ENCODE measurements around the gene INSC. TPM values are rescaled to one million over a fixed set of nuclear protein-coding genes. Genes with fewer than 3 reads are reported as not detected.

Gene INSC
- polyA plus RNA-seq, 6 donors from 2014 or later = not detected

GRCh38 chr11:15115686-15116085 lies 963 bp downstream of the INSC start:
- peaks cover 20 to 41% (median 29%) of the 10 kb centered on the region in 3 donors for H3K27me3 Mint-ChIP-seq
- no peak for DNase-seq
- H3K4me1 Mint-ChIP-seq = peaks cover 57 to 72% (median 63%) of the 10 kb centered on the region in 3 donors
- peaks cover 0 to 4% of the 10 kb centered on the region in 2 donors for H3K36me3 Mint-ChIP-seq
- no peak for ATAC-seq (ENCODE audit: low read depth in 2 of 2)
- H3K4me3 Mint-ChIP-seq = peak overlapping the region in 1 of 8 donors; percentile 80
- peaks cover 0 to 3% (median 0%) of the 10 kb centered on the region in 7 donors for H3K9me3 Mint-ChIP-seq
- H3K27ac Mint-ChIP-seq = no peak overlapping the region

- Mint-ChIP-seq H3K36me3 (peaks cover 0 to 4% of the 10 kb centered on the region in 2 donors), H3K4me3 (no peak overlapping the region), H3K4me1 (peaks cover 38 to 51% (median 45%) of the 10 kb centered on the region in 3 donors), H3K9me3 (peaks cover 0 to 3% (median 0%) of the 10 kb centered on the region in 7 donors), H3K27me3 (peaks cover 23 to 49% (median 37%) of the 10 kb centered on the region in 3 donors), H3K27ac (no peak overlapping the region)
- no peak for ATAC-seq (ENCODE audit: low read depth in 2 of 2)
- no peak for DNase-seq
Observed at GRCh38 chr11:15117751-15118150, 3.0 kb downstream of the INSC start.

- ATAC-seq (ENCODE audit: low read depth in 2 of 2) (no peak), DNase-seq (no peak)
- peaks cover 32 to 45% (median 38%) of the 10 kb centered on the region in 3 donors for H3K4me1 Mint-ChIP-seq
- peaks cover 28 to 53% (median 43%) of the 10 kb centered on the region in 3 donors for H3K27me3 Mint-ChIP-seq
- H3K36me3 Mint-ChIP-seq = peaks cover 0 to 4% of the 10 kb centered on the region in 2 donors
- no peaks in the 10 kb centered on the region for H3K9me3 Mint-ChIP-seq
- no peak overlapping the region for H3K27ac Mint-ChIP-seq
- no peak overlapping the region for H3K4me3 Mint-ChIP-seq
Observed at GRCh38 chr11:15118431-15118830, 3.7 kb downstream of the INSC start.

- Mint-ChIP-seq H3K4me3 (no peak overlapping the region), H3K4me1 (peaks cover 22 to 36% (median 29%) of the 10 kb centered on the region in 3 donors), H3K27ac (no peak overlapping the region), H3K9me3 (no peaks in the 10 kb centered on the region), H3K36me3 (peaks cover 0 to 4% of the 10 kb centered on the region in 2 donors), H3K27me3 (peaks cover 25 to 53% (median 52%) of the 10 kb centered on the region in 3 donors)
- DNase-seq (no peak), ATAC-seq (ENCODE audit: low read depth in 2 of 2) (no peak)
Observed at GRCh38 chr11:15119352-15119751, 4.6 kb downstream of the INSC start.

GRCh38 chr11:15119826-15120225 lies 5.1 kb downstream of the INSC start:
- Mint-ChIP-seq H3K4me3 (no peak overlapping the region), H3K27me3 (peaks cover 23 to 53% (median 51%) of the 10 kb centered on the region in 3 donors), H3K36me3 (peaks cover 0 to 4% of the 10 kb centered on the region in 2 donors), H3K27ac (no peak overlapping the region), H3K4me1 (peaks cover 18 to 36% (median 25%) of the 10 kb centered on the region in 3 donors), H3K9me3 (no peaks in the 10 kb centered on the region)
- ATAC-seq (ENCODE audit: low read depth in 2 of 2) (no peak), DNase-seq (no peak)

- Mint-ChIP-seq H3K4me3 (no peak overlapping the region), H3K4me1 (peaks cover 0 to 9% (median 4%) of the 10 kb centered on the region in 3 donors), H3K27ac (no peak overlapping the region), H3K36me3 (no peaks in the 10 kb centered on the region), H3K27me3 (peaks cover 21 to 40% (median 27%) of the 10 kb centered on the region in 3 donors), H3K9me3 (no peaks in the 10 kb centered on the region)
- DNase-seq (no peak), ATAC-seq (ENCODE audit: low read depth in 2 of 2) (no peak)
Observed at GRCh38 chr11:15123849-15124248, 9.1 kb downstream of the INSC start.

GRCh38 chr11:15124528-15124927 lies 9.8 kb downstream of the INSC start:
- H3K27me3 Mint-ChIP-seq = peaks cover 19 to 40% (median 23%) of the 10 kb centered on the region in 3 donors

GRCh38 chr11:15127341-15127740 lies 12.6 kb downstream of the INSC start:
- Mint-ChIP-seq H3K4me3 (no peak overlapping the region), H3K4me1 (no peaks in the 10 kb centered on the region), H3K36me3 (no peaks in the 10 kb centered on the region), H3K9me3 (no peaks in the 10 kb centered on the region), H3K27me3 (peaks cover 7 to 29% (median 13%) of the 10 kb centered on the region in 3 donors), H3K27ac (peak overlapping the region in 2 of 6 donors; percentile 7 to 46)
- no peak for DNase-seq
- no peak for ATAC-seq (ENCODE audit: low read depth in 2 of 2)

More at GRCh38 chr11:15124528-15124927, 9.8 kb downstream of the INSC start:
- Mint-ChIP-seq H3K27ac (no peak overlapping the region), H3K9me3 (no peaks in the 10 kb centered on the region), H3K36me3 (no peaks in the 10 kb centered on the region), H3K4me3 (no peak overlapping the region), H3K4me1 (peaks cover 0 to 2% (median 2%) of the 10 kb centered on the region in 3 donors)
- ATAC-seq (ENCODE audit: low read depth in 2 of 2) (no peak), DNase-seq (no peak)

GRCh38 chr11:15128621-15129020 lies 13.9 kb downstream of the INSC start:
- ATAC-seq (ENCODE audit: low read depth in 2 of 2) (no peak), DNase-seq (no peak)
- H3K27ac Mint-ChIP-seq = no peak overlapping the region
- H3K4me3 Mint-ChIP-seq = no peak overlapping the region
- peaks cover 0 to 9% (median 2%) of the 10 kb centered on the region in 7 donors for H3K9me3 Mint-ChIP-seq
- H3K36me3 Mint-ChIP-seq = peaks cover 0 to 8% of the 10 kb centered on the region in 2 donors
- no peaks in the 10 kb centered on the region for H3K4me1 Mint-ChIP-seq
- peaks cover 5 to 28% (median 5%) of the 10 kb centered on the region in 3 donors for H3K27me3 Mint-ChIP-seq

- ATAC-seq (ENCODE audit: low read depth in 2 of 2) = no peak
- no peak overlapping the region for H3K4me3 Mint-ChIP-seq
- peaks cover 0 to 10% (median 3%) of the 10 kb centered on the region in 7 donors for H3K9me3 Mint-ChIP-seq
- peaks cover 0 to 11% (median 5%) of the 10 kb centered on the region in 3 donors for H3K27me3 Mint-ChIP-seq
- H3K36me3 Mint-ChIP-seq = peaks cover 0 to 8% of the 10 kb centered on the region in 2 donors
- DNase-seq = no peak
- no peak overlapping the region for H3K27ac Mint-ChIP-seq
- peaks cover 7 to 9% (median 7%) of the 10 kb centered on the region in 3 donors for H3K4me1 Mint-ChIP-seq
Observed at GRCh38 chr11:15136166-15136565, 21.4 kb downstream of the INSC start.

- H3K27me3 Mint-ChIP-seq = no peaks in the 10 kb centered on the region
- H3K4me1 Mint-ChIP-seq = peaks cover 7 to 9% (median 7%) of the 10 kb centered on the region in 3 donors
- peaks cover 0 to 3% (median 0%) of the 10 kb centered on the region in 7 donors for H3K9me3 Mint-ChIP-seq
- H3K4me3 Mint-ChIP-seq = no peak overlapping the region
- no peaks in the 10 kb centered on the region for H3K36me3 Mint-ChIP-seq
- DNase-seq = no peak
- no peak for ATAC-seq (ENCODE audit: low read depth in 2 of 2)
- no peak overlapping the region for H3K27ac Mint-ChIP-seq
Observed at GRCh38 chr11:15139096-15139770, 24.5 kb downstream of the INSC start.

- Mint-ChIP-seq H3K4me1 (peaks cover 7 to 9% (median 7%) of the 10 kb centered on the region in 3 donors), H3K27ac (peak overlapping the region in 2 of 6 donors; percentile 8 to 43), H3K9me3 (peaks cover 0 to 6% (median 0%) of the 10 kb centered on the region in 7 donors), H3K27me3 (no peaks in the 10 kb centered on the region), H3K36me3 (no peaks in the 10 kb centered on the region), H3K4me3 (no peak overlapping the region)
- ATAC-seq (ENCODE audit: low read depth in 2 of 2) = no peak
- no peak for DNase-seq
Observed at GRCh38 chr11:15139958-15140659, 25.4 kb downstream of the INSC start.

GRCh38 chr11:15141381-15141780 lies 26.7 kb downstream of the INSC start:
- Mint-ChIP-seq H3K27ac (no peak overlapping the region), H3K27me3 (no peaks in the 10 kb centered on the region), H3K4me3 (no peak overlapping the region), H3K9me3 (peaks cover 0 to 6% (median 0%) of the 10 kb centered on the region in 7 donors), H3K4me1 (peaks cover 7 to 9% (median 7%) of the 10 kb centered on the region in 3 donors), H3K36me3 (no peaks in the 10 kb centered on the region)
- ATAC-seq (ENCODE audit: low read depth in 2 of 2) (no peak), DNase-seq (no peak)

Data from naive B cell (primary cell).